Anterior cingulate cortex (tissue), 58 donors: ENCODE results near the gene RAB4B.
"Not testable (repeated sequence)": the region's sequence is repeated elsewhere in the genome, so short reads cannot be mapped to it uniquely, and the experiment has no call there.

Experiments
- DNase-seq, 58 donors: peaks; one replicate each; lab custom pipeline; 2025; lab: John Stamatoyannopoulos, UW

The RAB4B gene

GRCh38 chr19:40836754-40837429 is 58.8 kb downstream of the RAB4B start:
- DNase-seq, result no peak

GRCh38 chr19:40838477-40838876 is 60.4 kb downstream of the RAB4B start:
- DNase-seq, result not testable (repeated sequence)

DNA sequence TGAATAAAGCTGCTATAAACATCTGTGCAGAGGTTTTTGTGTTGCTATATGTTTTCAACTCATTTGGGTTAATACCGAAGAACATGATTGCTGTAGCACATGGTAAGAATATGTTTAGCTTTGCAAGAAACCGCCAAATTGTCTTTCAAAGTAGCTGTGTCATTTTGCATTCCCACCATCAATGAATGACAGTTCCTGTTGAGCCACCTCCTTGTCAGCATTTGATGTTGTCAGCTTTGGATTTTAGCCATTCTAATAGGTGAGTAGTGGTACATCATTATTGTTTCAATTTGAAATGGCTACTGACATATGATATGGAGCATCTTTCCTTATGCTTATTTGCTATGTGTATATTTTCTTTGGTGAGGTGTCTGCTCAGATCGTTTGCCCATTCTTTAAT is 64.0 kb downstream of the RAB4B start:
- DNase-seq, result not testable (repeated sequence)

GRCh38 chr19:40842997-40843652 is 65.1 kb downstream of the RAB4B start:
- DNase-seq, result not testable (repeated sequence)

DNA sequence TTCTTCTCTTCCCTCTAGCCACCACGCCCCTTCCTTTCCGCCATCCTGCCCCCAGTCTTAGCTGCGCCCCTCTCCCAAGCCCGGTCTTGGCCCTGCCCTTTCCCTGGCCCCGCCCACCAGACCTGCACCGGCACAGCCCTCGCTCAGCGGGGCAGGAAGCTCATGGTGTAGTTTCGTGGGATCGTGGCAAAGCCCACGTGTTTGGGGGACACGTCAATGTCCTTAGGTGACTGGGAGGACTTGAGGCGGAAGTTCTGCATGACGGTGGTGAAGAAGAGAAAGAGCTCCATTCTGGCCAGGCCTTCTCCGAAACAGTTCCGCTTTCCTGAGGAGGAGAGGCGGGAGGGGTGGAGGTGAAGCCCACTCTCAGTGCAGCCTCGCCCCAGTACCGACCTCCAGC is 65.6 kb downstream of the RAB4B start:
- not testable (repeated sequence) for DNase-seq
